HEK293T (cell line): ENCODE results near the gene CNKSR3.

Experiments used
- BHLHE40 ChIP-seq: fragments of 450-650 bp; IDR thresholded peaks from 2 replicates; pipeline ENCODE4 v1.6.1; 2016; ENCODE audit warnings: mild to moderate bottlenecking, moderate library complexity, borderline replicate concordance
- CTBP1 ChIP-seq: fragments of 450-650 bp; IDR thresholded peaks from 2 replicates; pipeline ENCODE4 v1.6.1; 2016; ENCODE audit warnings: borderline replicate concordance
- ELF4 ChIP-seq: fragments of 450-650 bp; IDR thresholded peaks from 2 replicates; pipeline ENCODE4 v1.6.1; 2017; ENCODE audit warnings: antibody characterized with exemption
- FOXK2 ChIP-seq: fragments of 450-650 bp; IDR thresholded peaks from 2 replicates; pipeline ENCODE4 v1.6.1; 2016; ENCODE audit warnings: mild to moderate bottlenecking
- FOXM1 ChIP-seq: fragments of 450-650 bp; IDR thresholded peaks from 2 replicates; pipeline ENCODE4 v1.6.1; 2017; ENCODE audit warnings: mild to moderate bottlenecking, borderline replicate concordance
- HDGF ChIP-seq: fragments of 450-650 bp; IDR thresholded peaks from 2 replicates; pipeline ENCODE4 v1.6.1; 2017; ENCODE audit warnings: antibody characterized with exemption, borderline replicate concordance
- NFRKB ChIP-seq: fragments of 450-650 bp; IDR thresholded peaks from 2 replicates; pipeline ENCODE4 v1.6.1; 2016; ENCODE audit warnings: mild to moderate bottlenecking, moderate library complexity
- SP1 ChIP-seq: fragments of 450-650 bp; IDR thresholded peaks from 2 replicates; pipeline ENCODE4 v1.6.1; 2017
- SUZ12 ChIP-seq: fragments of 450-650 bp; IDR thresholded peaks from 2 replicates; pipeline ENCODE4 v1.6.1; 2016; ENCODE audit warnings: mild to moderate bottlenecking
- ZNF384 ChIP-seq: fragments of 450-650 bp; IDR thresholded peaks from 2 replicates; pipeline ENCODE4 v1.6.1; 2016

DNA sequence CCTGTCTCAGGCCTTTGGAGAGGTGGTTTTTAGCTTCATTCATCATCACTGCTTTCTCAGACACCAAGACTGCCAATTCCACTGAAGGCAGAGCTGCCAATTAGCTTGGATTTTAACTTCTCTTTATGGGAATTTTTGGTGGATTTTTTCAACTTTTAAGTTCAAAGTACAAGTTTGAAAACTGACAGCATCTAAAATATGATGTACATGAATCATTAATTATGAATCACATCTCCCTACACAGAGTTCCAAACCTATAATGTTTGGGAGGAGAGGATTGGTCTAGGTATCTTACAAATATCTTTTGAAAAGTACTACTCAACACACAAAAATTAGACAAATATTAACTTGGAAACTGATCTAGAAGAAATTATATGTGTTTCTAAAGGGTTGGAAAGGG lies 25.5 kb downstream of the CNKSR3 start:
- TF ChIP-seq FOXK2, result no peak
- TF ChIP-seq ELF4, result no peak
- no peak for TF ChIP-seq CTBP1
- TF ChIP-seq HDGF, result no peak
- TF ChIP-seq ZNF384, result no peak
- no peak for TF ChIP-seq SP1
- TF ChIP-seq BHLHE40, result no peak
- no peak for TF ChIP-seq FOXM1
- no peak for TF ChIP-seq NFRKB
- TF ChIP-seq SUZ12, result no peak
